ENCODE results near the gene PRKN. TPM values are rescaled to one million over a fixed set of nuclear protein-coding genes. Genes with fewer than 3 reads are reported as not detected.

PRKN gene
- total and polyA plus RNA-seq, 5 donors from 2014 or later = 0.24 to 3.7 (median 2.5) TPM

GRCh38 chr6:161561908-161562307 is 1165.7 kb downstream of the PRKN start:
- Histone ChIP-seq H3K36me3 (ENCODE audit: control insufficient read depth, insufficient read depth, low read length) (no peaks in the 10 kb centered on the region), H3K4me1 (ENCODE audit: control insufficient read depth, insufficient read depth, low read length, poor library complexity, severe bottlenecking) (no peaks in the 10 kb centered on the region), H3K27me3 (ENCODE audit: control insufficient read depth, insufficient read depth, low read length) (no peaks in the 10 kb centered on the region), H3K9me3 (ENCODE audit: control insufficient read depth in 2 of 2, low read length in 2 of 2) (no peaks in the 10 kb centered on the region), H3K27ac (ENCODE audit: insufficient read depth, low read length, poor library complexity, severe bottlenecking) (no peak overlapping the region), H3K4me3 (ENCODE audit: low read depth, low read length) (no peak overlapping the region)
- H3K27ac Mint-ChIP-seq = no peak overlapping the region
- no peaks in the 10 kb centered on the region for H3K36me3 Mint-ChIP-seq
- H3K27me3 Mint-ChIP-seq = no peaks in the 10 kb centered on the region
- no peak overlapping the region for H3K4me3 Mint-ChIP-seq
- no peaks in the 10 kb centered on the region for H3K4me1 Mint-ChIP-seq
- ATAC-seq (ENCODE audit: low read depth in 2 of 2) (no peak), DNase-seq (no peak)
- H3K9me3 Mint-ChIP-seq = no peaks in the 10 kb centered on the region

DNA sequence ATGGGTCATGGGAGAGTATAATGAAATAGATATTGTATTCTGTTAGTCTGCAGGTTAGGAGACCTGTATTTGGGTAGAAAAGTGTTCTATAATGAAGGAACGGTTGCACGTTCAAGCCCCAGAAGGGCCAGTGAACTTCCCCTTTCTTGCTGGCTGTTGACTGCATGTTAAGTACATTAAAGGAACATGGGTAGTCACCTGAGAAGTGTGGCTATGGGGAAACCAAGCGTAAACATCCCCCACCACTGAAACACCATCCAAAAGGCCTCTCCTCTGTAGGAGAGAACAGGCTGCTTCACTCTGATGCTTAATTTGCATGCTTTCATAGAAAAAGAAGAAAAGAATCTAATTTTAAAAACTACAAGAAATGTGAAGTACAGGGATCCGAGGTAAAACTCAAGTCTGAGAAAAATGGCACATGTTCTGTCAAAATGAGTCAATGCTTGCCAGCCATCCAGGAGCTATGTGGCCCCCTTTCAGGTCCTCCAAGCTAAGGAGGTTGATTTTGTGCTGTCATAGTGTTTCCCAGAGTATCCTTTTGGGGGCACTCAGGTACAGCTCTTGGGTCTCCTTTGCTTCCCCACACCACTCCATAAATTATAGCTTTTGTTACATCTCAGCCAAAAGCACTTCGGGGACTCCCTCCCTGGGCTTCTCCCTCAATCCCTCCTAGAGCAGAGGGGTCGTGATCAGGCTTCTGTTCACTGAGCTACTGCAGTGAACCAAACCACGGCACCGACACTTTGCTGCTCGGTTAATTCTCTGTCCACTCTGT is 1170.0 kb downstream of the PRKN start:
- no peaks in the 10 kb centered on the region for H3K36me3 Mint-ChIP-seq
- peaks cover 4 to 6% of the 10 kb centered on the region in 2 experiments for H3K9me3 ChIP-seq (ENCODE audit: control insufficient read depth in 2 of 2, low read length in 2 of 2)
- no peak overlapping the region for H3K4me3 Mint-ChIP-seq
- H3K27me3 ChIP-seq (ENCODE audit: control insufficient read depth, insufficient read depth, low read length) = no peaks in the 10 kb centered on the region
- H3K27me3 Mint-ChIP-seq = no peaks in the 10 kb centered on the region
- H3K4me1 Mint-ChIP-seq = no peaks in the 10 kb centered on the region
- H3K4me3 ChIP-seq (ENCODE audit: low read depth, low read length) = no peak overlapping the region
- H3K36me3 ChIP-seq (ENCODE audit: control insufficient read depth, insufficient read depth, low read length) = no peaks in the 10 kb centered on the region
- peaks cover 0 to 9% (median 3%) of the 10 kb centered on the region in 7 donors for H3K9me3 Mint-ChIP-seq
- no peak overlapping the region for H3K27ac ChIP-seq (ENCODE audit: insufficient read depth, low read length, poor library complexity, severe bottlenecking)
- DNase-seq = no peak
- ATAC-seq (ENCODE audit: low read depth in 2 of 2) = no peak
- no peaks in the 10 kb centered on the region for H3K4me1 ChIP-seq (ENCODE audit: control insufficient read depth, insufficient read depth, low read length, poor library complexity, severe bottlenecking)
- H3K27ac Mint-ChIP-seq = no peak overlapping the region

- no peak overlapping the region for H3K4me3 Mint-ChIP-seq
- H3K27me3 ChIP-seq (ENCODE audit: control insufficient read depth, insufficient read depth, low read length) = no peaks in the 10 kb centered on the region
- H3K9me3 Mint-ChIP-seq = peaks cover 0 to 11% (median 3%) of the 10 kb centered on the region in 7 donors
- ATAC-seq (ENCODE audit: low read depth in 2 of 2) (no peak), DNase-seq (no peak)
- peaks cover 4 to 6% of the 10 kb centered on the region in 2 experiments for H3K9me3 ChIP-seq (ENCODE audit: control insufficient read depth in 2 of 2, low read length in 2 of 2)
- H3K36me3 ChIP-seq (ENCODE audit: control insufficient read depth, insufficient read depth, low read length) = no peaks in the 10 kb centered on the region
- H3K4me1 Mint-ChIP-seq = no peaks in the 10 kb centered on the region
- H3K4me3 ChIP-seq (ENCODE audit: low read depth, low read length) = no peak overlapping the region
- no peaks in the 10 kb centered on the region for H3K27me3 Mint-ChIP-seq
- no peak overlapping the region for H3K27ac Mint-ChIP-seq
- no peaks in the 10 kb centered on the region for H3K36me3 Mint-ChIP-seq
- no peak overlapping the region for H3K27ac ChIP-seq (ENCODE audit: insufficient read depth, low read length, poor library complexity, severe bottlenecking)
- no peaks in the 10 kb centered on the region for H3K4me1 ChIP-seq (ENCODE audit: control insufficient read depth, insufficient read depth, low read length, poor library complexity, severe bottlenecking)
These were observed 1172.7 kb downstream of the PRKN start for GRCh38 chr6:161554883-161555282.

GRCh38 chr6:161549977-161550655 is 1177.5 kb downstream of the PRKN start:
- no peak for DNase-seq
- H3K27me3 ChIP-seq (ENCODE audit: control insufficient read depth, insufficient read depth, low read length) = no peaks in the 10 kb centered on the region
- H3K4me3 Mint-ChIP-seq = no peak overlapping the region

GRCh38 chr6:161548713-161549296 is 1178.8 kb downstream of the PRKN start:
- Histone ChIP-seq H3K4me3 (ENCODE audit: low read depth, low read length) (no peak overlapping the region), H3K27ac (ENCODE audit: insufficient read depth, low read length, poor library complexity, severe bottlenecking) (no peak overlapping the region), H3K27me3 (ENCODE audit: control insufficient read depth, insufficient read depth, low read length) (no peaks in the 10 kb centered on the region), H3K36me3 (ENCODE audit: control insufficient read depth, insufficient read depth, low read length) (no peaks in the 10 kb centered on the region), H3K4me1 (ENCODE audit: control insufficient read depth, insufficient read depth, low read length, poor library complexity, severe bottlenecking) (no peaks in the 10 kb centered on the region), H3K9me3 (ENCODE audit: control insufficient read depth in 2 of 2, low read length in 2 of 2) (no peaks in the 10 kb centered on the region)
- H3K4me1 Mint-ChIP-seq = no peaks in the 10 kb centered on the region
- ATAC-seq (ENCODE audit: low read depth in 2 of 2) (no peak), DNase-seq (no peak)
- H3K9me3 Mint-ChIP-seq = peaks cover 0 to 4% (median 0%) of the 10 kb centered on the region in 7 donors
- H3K27me3 Mint-ChIP-seq = no peaks in the 10 kb centered on the region
- H3K36me3 Mint-ChIP-seq = no peaks in the 10 kb centered on the region
- no peak overlapping the region for H3K27ac Mint-ChIP-seq
- H3K4me3 Mint-ChIP-seq = no peak overlapping the region

More at GRCh38 chr6:161549977-161550655, 1177.5 kb downstream of the PRKN start:
- H3K9me3 Mint-ChIP-seq = peaks cover 0 to 9% (median 3%) of the 10 kb centered on the region in 7 donors
- H3K9me3 ChIP-seq (ENCODE audit: control insufficient read depth in 2 of 2, low read length in 2 of 2) = peaks cover under 1 to 3% of the 10 kb centered on the region in 2 experiments
- H3K27ac ChIP-seq (ENCODE audit: insufficient read depth, low read length, poor library complexity, severe bottlenecking) = no peak overlapping the region
- H3K36me3 Mint-ChIP-seq = no peaks in the 10 kb centered on the region
- H3K27ac Mint-ChIP-seq = no peak overlapping the region
- H3K4me1 Mint-ChIP-seq = no peaks in the 10 kb centered on the region
- no peaks in the 10 kb centered on the region for H3K36me3 ChIP-seq (ENCODE audit: control insufficient read depth, insufficient read depth, low read length)
- no peak overlapping the region for H3K4me3 ChIP-seq (ENCODE audit: low read depth, low read length)
- ATAC-seq (ENCODE audit: low read depth in 2 of 2) = no peak
- no peaks in the 10 kb centered on the region for H3K27me3 Mint-ChIP-seq
- no peaks in the 10 kb centered on the region for H3K4me1 ChIP-seq (ENCODE audit: control insufficient read depth, insufficient read depth, low read length, poor library complexity, severe bottlenecking)

DNA sequence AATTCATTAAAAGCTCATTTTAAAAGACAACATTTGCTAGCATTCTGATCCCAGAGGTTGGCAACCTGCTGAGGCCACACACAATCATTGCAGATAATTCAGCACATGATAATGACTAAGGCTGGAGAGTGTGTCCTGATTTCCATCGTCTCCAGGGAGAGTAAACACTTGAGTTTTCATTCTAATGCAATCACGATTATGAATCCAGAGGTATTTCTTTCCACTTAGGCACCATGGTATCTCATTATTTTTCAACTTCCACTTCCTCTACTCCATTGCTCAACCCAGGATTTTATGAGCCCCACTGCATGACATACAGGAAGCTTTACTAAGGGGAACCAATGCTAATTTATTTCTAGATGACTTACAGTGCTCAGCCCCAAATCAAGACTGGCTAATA is 1179.9 kb downstream of the PRKN start:
- no peaks in the 10 kb centered on the region for H3K27me3 ChIP-seq (ENCODE audit: control insufficient read depth, insufficient read depth, low read length)
- no peaks in the 10 kb centered on the region for H3K36me3 ChIP-seq (ENCODE audit: control insufficient read depth, insufficient read depth, low read length)
- no peaks in the 10 kb centered on the region for H3K9me3 ChIP-seq (ENCODE audit: control insufficient read depth in 2 of 2, low read length in 2 of 2)
- DNase-seq = no peak
- Mint-ChIP-seq H3K4me1 (no peaks in the 10 kb centered on the region), H3K4me3 (no peak overlapping the region), H3K9me3 (peaks cover 0 to 2% (median 0%) of the 10 kb centered on the region in 7 donors), H3K27ac (no peak overlapping the region), H3K27me3 (no peaks in the 10 kb centered on the region), H3K36me3 (no peaks in the 10 kb centered on the region)
- H3K27ac ChIP-seq (ENCODE audit: insufficient read depth, low read length, poor library complexity, severe bottlenecking) = no peak overlapping the region
- H3K4me3 ChIP-seq (ENCODE audit: low read depth, low read length) = no peak overlapping the region
- no peak for ATAC-seq (ENCODE audit: low read depth in 2 of 2)
- no peaks in the 10 kb centered on the region for H3K4me1 ChIP-seq (ENCODE audit: control insufficient read depth, insufficient read depth, low read length, poor library complexity, severe bottlenecking)

- Mint-ChIP-seq H3K4me1 (no peaks in the 10 kb centered on the region), H3K27me3 (no peaks in the 10 kb centered on the region), H3K27ac (no peak overlapping the region), H3K9me3 (peaks cover 0 to 2% (median 2%) of the 10 kb centered on the region in 7 donors), H3K36me3 (no peaks in the 10 kb centered on the region), H3K4me3 (no peak overlapping the region)
- DNase-seq (no peak), ATAC-seq (ENCODE audit: low read depth in 2 of 2) (no peak)
- no peak overlapping the region for H3K27ac ChIP-seq (ENCODE audit: insufficient read depth, low read length, poor library complexity, severe bottlenecking)
- H3K4me1 ChIP-seq (ENCODE audit: control insufficient read depth, insufficient read depth, low read length, poor library complexity, severe bottlenecking) = no peaks in the 10 kb centered on the region
- no peak overlapping the region for H3K4me3 ChIP-seq (ENCODE audit: low read depth, low read length)
- H3K36me3 ChIP-seq (ENCODE audit: control insufficient read depth, insufficient read depth, low read length) = no peaks in the 10 kb centered on the region
- H3K27me3 ChIP-seq (ENCODE audit: control insufficient read depth, insufficient read depth, low read length) = no peaks in the 10 kb centered on the region
- H3K9me3 ChIP-seq (ENCODE audit: control insufficient read depth in 2 of 2, low read length in 2 of 2) = no peaks in the 10 kb centered on the region
These were observed 1180.9 kb downstream of the PRKN start for GRCh38 chr6:161546632-161547031.
